Vagina (tissue), 2 donors: ENCODE results near the gene ST6GALNAC6. TPM values are rescaled to one million over a fixed set of nuclear protein-coding genes. Genes with fewer than 3 reads are reported as not detected.

Experiments used
- DNase-seq, 2 donors: peaks; one replicate each; pipeline ENCODE4 v3.0.0-alpha.2; 2017; ENCODE audit errors: extremely low spot score in 2 of 2
- H3K27ac ChIP-seq: fragments of 200-600 bp; sonication (generic); one replicate; pipeline ENCODE4 v1.5.1; 2019
- H3K27me3 ChIP-seq: fragments of 200-600 bp; sonication (generic); one replicate; pipeline ENCODE4 v1.5.1; 2019
- H3K36me3 ChIP-seq, 2 donors: fragments of 200-600 bp; sonication (generic); one replicate each; pipeline ENCODE4 v1.5.1; 2017 to 2019
- H3K4me1 ChIP-seq: fragments of 200-600 bp; sonication (generic); one replicate; pipeline ENCODE4 v1.5.1; 2019
- H3K4me3 ChIP-seq, 2 donors: fragments of 200-600 bp; sonication (generic); 1 replicate in 1 of 2; 2 replicates in 1 of 2; pipeline ENCODE4 v1.5.1; 2016 to 2019
- H3K9me3 ChIP-seq: fragments of 200-600 bp; sonication (generic); one replicate; pipeline ENCODE4 v1.5.1; 2019
- CTCF ChIP-seq, 3 experiments: fragments of 450-650 bp in 2 of 3; fragments of 200-600 bp in 1 of 3; sonication (generic) in 1 of 3; IDR thresholded peaks; one replicate each; pipeline ENCODE4 v1.5.1; 2017 to 2019; ENCODE audit warnings: antibody characterized with exemption in 3 of 3, mild to moderate bottlenecking in 2 of 3, moderate library complexity in 2 of 3
- POLR2A ChIP-seq, 2 donors: fragments of 450-650 bp; IDR thresholded peaks; one replicate each; pipeline ENCODE4 v1.6.1; 2017; ENCODE audit warnings: antibody characterized with exemption in 2 of 2, mild to moderate bottlenecking in 2 of 2, moderate library complexity in 2 of 2
- POLR2AphosphoS5 ChIP-seq, 2 donors: sonication (generic); formaldehyde crosslinking; IDR thresholded peaks; one replicate each; pipeline ENCODE4 v1.9.0; 2017; ENCODE audit warnings: antibody characterized with exemption in 2 of 2, mild to moderate bottlenecking in 2 of 2, low read depth in 1 of 2; ENCODE audit not compliant: insufficient read depth in 1 of 2
- intact Hi-C: fragments of 100-400 bp; cut with DNase I; formaldehyde crosslinking; loops from one replicate; pipeline ENCODE4 v1.15.1; 2023
- total RNA-seq: library from RNA; depleted of rRNA; stranded (reverse); fragments of >200 nt; gene quantifications from one replicate; pipeline ENCODE4 v1.2.3, GENCODE V29; 2016

ST6GALNAC6 gene
- total RNA-seq, 1 donor from 2014 or later = 108 TPM

GRCh38 chr9:127936347-127936852 is 37.0 kb upstream of the ST6GALNAC6 start:
- H3K36me3 ChIP-seq = peaks cover 0 to under 1% of the 10 kb centered on the region in 2 donors
- no peak for DNase-seq
- peak overlapping the region; percentile 77 to 87 for H3K4me3 ChIP-seq
- TF ChIP-seq POLR2A (IDR thresholded peaks at IDR 0.05) (no peak), POLR2AphosphoS5 (IDR thresholded peaks at IDR 0.05; ENCODE audit: insufficient read depth in 1 of 2, low read depth in 1 of 2) (no peak), CTCF (IDR thresholded peaks at IDR 0.05) (no peak)
- no peaks in the 10 kb centered on the region for H3K27me3 ChIP-seq
- H3K9me3 ChIP-seq = no peaks in the 10 kb centered on the region
- H3K27ac ChIP-seq = no peak overlapping the region
- intact Hi-C loops = no loop called here
- peaks cover 41% of the 10 kb centered on the region for H3K4me1 ChIP-seq

GRCh38 chr9:127935765-127936221 is 36.4 kb upstream of the ST6GALNAC6 start:
- Histone ChIP-seq H3K27me3 (no peaks in the 10 kb centered on the region), H3K4me1 (peaks cover 47% of the 10 kb centered on the region), H3K36me3 (no peaks in the 10 kb centered on the region), H3K27ac (no peak overlapping the region), H3K9me3 (no peaks in the 10 kb centered on the region), H3K4me3 (no peak overlapping the region)
- no peak for DNase-seq
- intact Hi-C loops = no loop called here
- no peak for TF ChIP-seq POLR2AphosphoS5 (IDR thresholded peaks at IDR 0.05; ENCODE audit: insufficient read depth in 1 of 2, low read depth in 1 of 2)
- no peak for TF ChIP-seq CTCF (IDR thresholded peaks at IDR 0.05)
- TF ChIP-seq POLR2A (IDR thresholded peaks at IDR 0.05) = no peak

GRCh38 chr9:127934986-127935385 is 35.6 kb upstream of the ST6GALNAC6 start:
- Histone ChIP-seq H3K27me3 (no peaks in the 10 kb centered on the region), H3K4me1 (peaks cover 54% of the 10 kb centered on the region), H3K27ac (no peak overlapping the region), H3K4me3 (no peak overlapping the region), H3K36me3 (no peaks in the 10 kb centered on the region), H3K9me3 (no peaks in the 10 kb centered on the region)
- intact Hi-C loops = no loop called here
- TF ChIP-seq POLR2AphosphoS5 (IDR thresholded peaks at IDR 0.05; ENCODE audit: insufficient read depth in 1 of 2, low read depth in 1 of 2) (no peak), CTCF (IDR thresholded peaks at IDR 0.05) (no peak), POLR2A (IDR thresholded peaks at IDR 0.05) (no peak)
- no peak for DNase-seq

- intact Hi-C loops = no loop called here
- H3K4me3 ChIP-seq = no peak overlapping the region
- H3K9me3 ChIP-seq = no peaks in the 10 kb centered on the region
- DNase-seq = no peak
- H3K36me3 ChIP-seq = no peaks in the 10 kb centered on the region
- H3K4me1 ChIP-seq = peaks cover 54% of the 10 kb centered on the region
- TF ChIP-seq CTCF (IDR thresholded peaks at IDR 0.05) = no peak
- TF ChIP-seq POLR2A (IDR thresholded peaks at IDR 0.05) = no peak
- no peak for TF ChIP-seq POLR2AphosphoS5 (IDR thresholded peaks at IDR 0.05; ENCODE audit: insufficient read depth in 1 of 2, low read depth in 1 of 2)
- H3K27ac ChIP-seq = no peak overlapping the region
- no peaks in the 10 kb centered on the region for H3K27me3 ChIP-seq
These were observed 34.8 kb upstream of the ST6GALNAC6 start for GRCh38 chr9:127934248-127934647.

GRCh38 chr9:127931092-127931881 is 31.9 kb upstream of the ST6GALNAC6 start:
- intact Hi-C loops = no loop called here
- H3K27me3 ChIP-seq = no peaks in the 10 kb centered on the region
- no peaks in the 10 kb centered on the region for H3K36me3 ChIP-seq
- peak overlapping the region; percentile 74 for H3K27ac ChIP-seq
- TF ChIP-seq POLR2A (IDR thresholded peaks at IDR 0.05) = no peak
- TF ChIP-seq POLR2AphosphoS5 (IDR thresholded peaks at IDR 0.05; ENCODE audit: insufficient read depth in 1 of 2, low read depth in 1 of 2) = peak in 1 of 2 donors; percentile 11
- no peak for TF ChIP-seq CTCF (IDR thresholded peaks at IDR 0.05)
- H3K9me3 ChIP-seq = no peaks in the 10 kb centered on the region
- no peak for DNase-seq
- peaks cover 54% of the 10 kb centered on the region for H3K4me1 ChIP-seq
- peak overlapping the region; percentile 42 to 71 for H3K4me3 ChIP-seq
